ENCODE measurements around the gene RPS15.

DNA sequence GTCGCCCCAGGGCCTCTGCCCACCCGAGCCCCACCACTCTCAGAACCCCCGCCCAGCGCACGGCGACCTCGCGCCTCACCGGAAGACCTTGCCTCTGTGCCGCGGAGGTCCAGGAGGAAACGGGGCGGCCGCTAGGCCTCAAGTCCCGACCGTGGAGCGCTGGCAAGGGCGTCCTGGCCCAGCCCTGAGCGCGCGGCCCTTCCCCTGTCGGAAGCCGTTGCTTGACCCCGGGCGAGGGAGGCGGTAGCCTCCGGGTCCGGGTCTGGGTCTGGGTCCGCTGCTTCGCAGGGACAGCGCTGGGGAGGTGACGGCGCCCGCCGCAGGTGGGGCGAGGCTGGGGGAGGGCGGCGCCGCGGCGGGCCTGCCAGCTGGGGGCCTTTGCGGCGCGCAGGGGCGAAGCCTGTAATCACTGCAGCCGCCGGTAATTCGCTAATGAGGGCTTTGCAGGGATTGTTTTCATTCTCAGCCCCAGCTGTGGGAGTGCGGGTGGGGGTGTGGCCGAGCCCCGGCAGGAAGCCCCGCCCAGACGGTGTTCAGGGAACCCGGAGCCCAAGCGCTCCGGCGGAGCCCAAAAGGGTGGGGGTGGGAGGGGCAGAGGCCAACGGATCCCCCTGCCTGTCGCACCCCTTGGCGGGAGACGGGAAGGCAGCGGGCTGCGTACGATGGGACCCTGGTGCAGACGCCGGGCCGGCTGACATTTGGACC lies 32.3 kb downstream of the RPS15 start:
- TF ChIP-seq, protein P1, sequence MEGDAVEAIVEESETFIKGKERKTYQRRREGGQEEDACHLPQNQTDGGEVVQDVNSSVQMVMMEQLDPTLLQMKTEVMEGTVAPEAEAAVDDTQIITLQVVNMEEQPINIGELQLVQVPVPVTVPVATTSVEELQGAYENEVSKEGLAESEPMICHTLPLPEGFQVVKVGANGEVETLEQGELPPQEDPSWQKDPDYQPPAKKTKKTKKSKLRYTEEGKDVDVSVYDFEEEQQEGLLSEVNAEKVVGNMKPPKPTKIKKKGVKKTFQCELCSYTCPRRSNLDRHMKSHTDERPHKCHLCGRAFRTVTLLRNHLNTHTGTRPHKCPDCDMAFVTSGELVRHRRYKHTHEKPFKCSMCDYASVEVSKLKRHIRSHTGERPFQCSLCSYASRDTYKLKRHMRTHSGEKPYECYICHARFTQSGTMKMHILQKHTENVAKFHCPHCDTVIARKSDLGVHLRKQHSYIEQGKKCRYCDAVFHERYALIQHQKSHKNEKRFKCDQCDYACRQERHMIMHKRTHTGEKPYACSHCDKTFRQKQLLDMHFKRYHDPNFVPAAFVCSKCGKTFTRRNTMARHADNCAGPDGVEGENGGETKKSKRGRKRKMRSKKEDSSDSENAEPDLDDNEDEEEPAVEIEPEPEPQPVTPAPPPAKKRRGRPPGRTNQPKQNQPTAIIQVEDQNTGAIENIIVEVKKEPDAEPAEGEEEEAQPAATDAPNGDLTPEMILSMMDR (IDR thresholded peaks at IDR 0.05; ENCODE audit: low read depth, low read length) = no peak
- no peak for TF ChIP-seq EZH2phosphoT487 (IDR thresholded peaks at IDR 0.05; ENCODE audit: low read depth)
